AG10803 (cell line): ENCODE results near the gene HLA-DRA.

Experiments
- DNase-seq: peaks from one replicate; pipeline ENCODE4 v3.0.0; 2010; ENCODE audit warnings: low read depth
- H3K4me3 ChIP-seq: 2 replicates; pipeline ENCODE4 v1.5.1; 2011; ENCODE audit warnings: mild to moderate bottlenecking, low read length, control low read depth
- CTCF ChIP-seq: conservative IDR thresholded peaks from 2 replicates; pipeline ENCODE4 v1.5.1; 2011; ENCODE audit warnings: mild to moderate bottlenecking, low read length, control low read depth, inconsistent platforms

The HLA-DRA gene

GRCh38 chr6:32442977-32443552 is 3.4 kb downstream of the HLA-DRA start:
- DNase-seq, result no peak
- no peak overlapping the region for H3K4me3 ChIP-seq
- no peak for TF ChIP-seq CTCF

DNA sequence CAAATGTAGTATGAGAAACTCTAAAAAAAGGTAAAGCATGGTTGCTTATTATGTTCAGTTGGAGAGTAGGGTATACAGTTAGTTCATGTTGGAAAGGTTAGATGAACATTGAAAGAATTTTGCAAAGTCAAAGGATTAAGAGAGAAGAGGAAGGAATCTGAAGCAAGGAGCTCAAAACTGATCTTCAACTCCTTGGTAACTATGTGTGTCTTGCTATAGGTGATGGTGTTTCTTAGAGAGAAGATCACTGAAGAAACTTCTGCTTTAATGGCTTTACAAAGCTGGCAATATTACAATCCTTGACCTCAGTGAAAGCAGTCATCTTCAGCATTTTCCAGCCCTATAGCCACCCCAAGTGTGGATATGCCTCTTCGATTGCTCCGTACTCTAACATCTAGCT is 4.7 kb downstream of the HLA-DRA start:
- no peak overlapping the region for H3K4me3 ChIP-seq
- TF ChIP-seq CTCF, result no peak
- no peak for DNase-seq

- no peak for DNase-seq
- H3K4me3 ChIP-seq, result no peak overlapping the region
- TF ChIP-seq CTCF, result no peak
Measured at GRCh38 chr6:32445321-32445854, 5.7 kb downstream of the HLA-DRA start.

DNA sequence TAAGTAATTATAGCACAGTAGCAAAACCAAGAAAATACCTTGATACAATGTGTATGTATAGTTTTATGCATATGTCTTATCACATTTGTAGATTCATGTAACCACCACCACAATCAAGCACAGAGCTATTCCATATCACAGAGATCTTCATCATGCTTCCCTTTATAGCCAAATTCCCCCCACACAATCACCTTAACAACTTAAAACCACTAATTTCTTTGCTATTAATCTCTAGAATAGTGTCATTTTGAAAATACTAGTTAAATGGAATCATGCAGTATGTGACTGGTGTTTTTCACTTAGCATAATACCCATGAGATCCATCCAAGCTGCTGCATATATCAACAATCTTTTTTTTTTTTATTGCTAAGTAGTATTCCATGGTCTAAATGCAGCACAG is 8.2 kb downstream of the HLA-DRA start:
- no peak for TF ChIP-seq CTCF
- H3K4me3 ChIP-seq, result no peak overlapping the region
- no peak for DNase-seq

DNA sequence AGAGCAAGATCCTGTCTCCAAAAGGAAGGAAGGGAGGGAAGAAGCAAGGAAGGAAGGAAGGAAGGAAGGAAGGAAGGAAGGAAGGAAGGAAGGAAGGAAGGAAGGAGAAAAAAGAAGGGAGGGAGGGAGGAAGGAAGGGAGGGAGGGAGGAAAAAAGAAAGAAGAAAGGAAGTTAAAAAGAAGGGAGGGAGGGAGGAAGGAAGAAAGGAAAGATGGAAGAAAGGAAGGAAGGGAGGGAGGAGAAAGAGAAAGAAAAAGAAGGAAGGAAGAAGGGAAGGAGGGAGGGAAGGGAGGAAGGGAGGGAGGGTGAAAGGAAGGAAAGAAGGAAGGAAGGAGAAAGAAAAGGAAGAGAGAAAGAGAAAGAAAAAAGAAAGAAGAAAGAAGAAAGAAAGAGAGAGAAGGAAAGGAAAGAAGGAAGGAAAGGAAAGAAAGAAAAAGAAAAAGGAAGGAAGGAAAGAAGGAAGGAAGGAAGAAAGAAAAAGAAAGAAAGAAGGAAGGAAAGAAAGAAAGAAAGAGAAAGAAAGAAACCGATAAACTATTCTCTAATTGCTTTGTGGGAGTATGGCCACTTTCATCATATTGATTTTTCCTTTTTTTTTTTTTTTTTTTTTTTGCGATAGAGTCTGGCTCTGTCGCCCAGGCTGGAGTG is 9.5 kb downstream of the HLA-DRA start:
- no peak for TF ChIP-seq CTCF
- DNase-seq, result no peak
- no peak overlapping the region for H3K4me3 ChIP-seq

DNA sequence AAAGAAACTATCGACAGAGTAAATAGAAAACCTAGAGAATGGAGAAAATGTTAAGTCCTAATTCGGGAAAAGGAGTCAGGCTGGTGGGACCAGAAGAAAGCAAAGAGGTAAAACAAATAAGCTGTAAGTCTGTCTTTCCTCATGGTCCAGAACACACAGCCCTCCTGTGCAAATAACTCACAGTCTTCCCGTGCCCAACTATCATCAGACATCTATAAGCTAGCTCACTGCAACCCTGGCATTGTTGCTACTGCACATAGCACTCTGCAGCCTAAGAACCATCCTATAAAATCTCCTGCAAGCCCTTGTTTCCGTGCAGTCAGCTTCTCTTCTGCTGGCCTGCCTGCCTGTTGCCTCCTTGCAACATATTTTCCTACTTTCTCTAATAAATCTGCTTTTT is 17.4 kb downstream of the HLA-DRA start:
- DNase-seq, result no peak
- no peak overlapping the region for H3K4me3 ChIP-seq
- TF ChIP-seq CTCF, result no peak

GRCh38 chr6:32459781-32460424 is 20.2 kb downstream of the HLA-DRA start:
- DNase-seq, result peak; percentile 10
- TF ChIP-seq CTCF, result no peak
- H3K4me3 ChIP-seq, result peak overlapping the region; percentile 54
